Subcutaneous abdominal adipose tissue (tissue), 5 donors: ENCODE results near the gene FKBP9.

Experiments used
- H3K27ac ChIP-seq: one replicate; pipeline ENCODE4 v1.7.0; 2013; ENCODE audit warnings: low read depth, mild to moderate bottlenecking, inconsistent platforms, low read length, moderate library complexity
- H3K27me3 ChIP-seq, 5 donors: one replicate each; pipeline ENCODE4 v1.7.0; 2013; ENCODE audit warnings: low read length in 5 of 5, inconsistent platforms in 1 of 5; ENCODE audit not compliant: control insufficient read depth in 5 of 5, insufficient read depth in 4 of 5
- H3K36me3 ChIP-seq, 5 donors: one replicate each; pipeline ENCODE4 v1.7.0; 2013; ENCODE audit warnings: low read length in 5 of 5; ENCODE audit not compliant: control insufficient read depth in 5 of 5, insufficient read depth in 5 of 5
- H3K4me1 ChIP-seq, 5 donors: one replicate each; pipeline ENCODE4 v1.7.0; 2013; ENCODE audit warnings: low read length in 5 of 5, mild to moderate bottlenecking in 3 of 5, moderate library complexity in 1 of 5; ENCODE audit not compliant: control insufficient read depth in 5 of 5, insufficient read depth in 5 of 5
- H3K4me3 ChIP-seq, 5 donors: one replicate each; pipeline ENCODE4 v1.7.0; 2013; ENCODE audit warnings: low read length in 5 of 5, low read depth in 1 of 5
- H3K9ac ChIP-seq, 5 donors: one replicate each; pipeline ENCODE4 v1.7.0; 2013; ENCODE audit warnings: low read length in 5 of 5, mild to moderate bottlenecking in 4 of 5, moderate library complexity in 3 of 5
- H3K9me3 ChIP-seq, 5 donors: one replicate each; pipeline ENCODE4 v1.7.0; 2013; ENCODE audit warnings: low read length in 5 of 5; ENCODE audit not compliant: control insufficient read depth in 5 of 5
- donor health status: healthy.
- donor health status: healthy.
- donor health status: healthy.
- donor health status: healthy.
- donor health status: healthy.

Gene FKBP9

GRCh38 chr7:33039903-33040292, 82.7 kb downstream of the FKBP9 start:
- Histone ChIP-seq H3K9me3 (no peaks in the 10 kb centered on the region), H3K27me3 (no peaks in the 10 kb centered on the region), H3K36me3 (no peaks in the 10 kb centered on the region), H3K4me1 (peaks cover 3 to 45% (median 40%) of the 10 kb centered on the region in 5 donors), H3K4me3 (peak overlapping the region; percentile 58 to 79 (median 65)), H3K27ac (peak overlapping the region; percentile 69), H3K9ac (peak overlapping the region; percentile 30 to 97 (median 73))

- Histone ChIP-seq H3K27ac (peak overlapping the region; percentile 67), H3K9ac (peak overlapping the region in 2 of 5 donors; percentile 58 to 63), H3K9me3 (no peaks in the 10 kb centered on the region), H3K27me3 (no peaks in the 10 kb centered on the region), H3K4me3 (peak overlapping the region; percentile 41 to 56 (median 50)), H3K4me1 (peaks cover 3 to 48% (median 40%) of the 10 kb centered on the region in 5 donors), H3K36me3 (no peaks in the 10 kb centered on the region)
These were observed 83.7 kb downstream of the FKBP9 start for GRCh38 chr7:33040803-33041516.

GRCh38 chr7:33041631-33042428, 84.6 kb downstream of the FKBP9 start:
- peaks cover 3 to 48% (median 40%) of the 10 kb centered on the region in 5 donors for H3K4me1 ChIP-seq
- H3K36me3 ChIP-seq: no peaks in the 10 kb centered on the region
- no peaks in the 10 kb centered on the region for H3K9me3 ChIP-seq
- no peak overlapping the region for H3K27ac ChIP-seq
- H3K9ac ChIP-seq: no peak overlapping the region
- no peak overlapping the region for H3K4me3 ChIP-seq
- no peaks in the 10 kb centered on the region for H3K27me3 ChIP-seq

GRCh38 chr7:33043501-33044400, 86.5 kb downstream of the FKBP9 start:
- Histone ChIP-seq H3K36me3 (no peaks in the 10 kb centered on the region), H3K9me3 (no peaks in the 10 kb centered on the region), H3K9ac (peak overlapping the region in 1 of 5 donors; percentile 55), H3K27me3 (no peaks in the 10 kb centered on the region), H3K27ac (peak overlapping the region; percentile 79), H3K4me3 (no peak overlapping the region), H3K4me1 (peaks cover 3 to 39% (median 33%) of the 10 kb centered on the region in 5 donors)

- no peaks in the 10 kb centered on the region for H3K36me3 ChIP-seq
- peaks cover 3 to 33% (median 32%) of the 10 kb centered on the region in 5 donors for H3K4me1 ChIP-seq
- H3K27me3 ChIP-seq: no peaks in the 10 kb centered on the region
- no peak overlapping the region for H3K4me3 ChIP-seq
- H3K27ac ChIP-seq: peak overlapping the region; percentile 79
- no peak overlapping the region for H3K9ac ChIP-seq
- no peaks in the 10 kb centered on the region for H3K9me3 ChIP-seq
These were observed 87.1 kb downstream of the FKBP9 start for GRCh38 chr7:33044401-33044718.

- no peaks in the 10 kb centered on the region for H3K27me3 ChIP-seq
- H3K27ac ChIP-seq: peak overlapping the region; percentile 79
- no peak overlapping the region for H3K4me3 ChIP-seq
- H3K9me3 ChIP-seq: no peaks in the 10 kb centered on the region
- peaks cover 3 to 32% (median 30%) of the 10 kb centered on the region in 5 donors for H3K4me1 ChIP-seq
- no peak overlapping the region for H3K9ac ChIP-seq
- no peaks in the 10 kb centered on the region for H3K36me3 ChIP-seq
These were observed 87.7 kb downstream of the FKBP9 start for GRCh38 chr7:33044986-33045385.

GRCh38 chr7:33048257-33048656, 91.0 kb downstream of the FKBP9 start:
- Histone ChIP-seq H3K36me3 (no peaks in the 10 kb centered on the region), H3K9me3 (no peaks in the 10 kb centered on the region), H3K27me3 (no peaks in the 10 kb centered on the region), H3K4me3 (no peak overlapping the region), H3K27ac (no peak overlapping the region), H3K4me1 (peaks cover 0 to 26% (median 25%) of the 10 kb centered on the region in 5 donors), H3K9ac (no peak overlapping the region)

GRCh38 chr7:33048704-33049103, 91.5 kb downstream of the FKBP9 start:
- Histone ChIP-seq H3K9me3 (no peaks in the 10 kb centered on the region), H3K4me3 (no peak overlapping the region), H3K9ac (no peak overlapping the region), H3K27ac (no peak overlapping the region), H3K27me3 (no peaks in the 10 kb centered on the region), H3K4me1 (peaks cover 0 to 22% (median 21%) of the 10 kb centered on the region in 5 donors), H3K36me3 (no peaks in the 10 kb centered on the region)

GRCh38 chr7:33050535-33051318, 93.5 kb downstream of the FKBP9 start:
- peak overlapping the region; percentile 12 to 65 (median 53) for H3K9ac ChIP-seq
- H3K27ac ChIP-seq: peak overlapping the region; percentile 28

More at GRCh38 chr7:33050535-33051318, 93.5 kb downstream of the FKBP9 start:
- no peaks in the 10 kb centered on the region for H3K36me3 ChIP-seq
- H3K4me3 ChIP-seq: peak overlapping the region in 4 of 5 donors; percentile 23 to 54 (median 29)
- no peaks in the 10 kb centered on the region for H3K27me3 ChIP-seq
- no peaks in the 10 kb centered on the region for H3K9me3 ChIP-seq
- H3K4me1 ChIP-seq: peaks cover 0 to 12% (median 9%) of the 10 kb centered on the region in 5 donors
